Measurements from ENCODE around the gene COPE.

DNA sequence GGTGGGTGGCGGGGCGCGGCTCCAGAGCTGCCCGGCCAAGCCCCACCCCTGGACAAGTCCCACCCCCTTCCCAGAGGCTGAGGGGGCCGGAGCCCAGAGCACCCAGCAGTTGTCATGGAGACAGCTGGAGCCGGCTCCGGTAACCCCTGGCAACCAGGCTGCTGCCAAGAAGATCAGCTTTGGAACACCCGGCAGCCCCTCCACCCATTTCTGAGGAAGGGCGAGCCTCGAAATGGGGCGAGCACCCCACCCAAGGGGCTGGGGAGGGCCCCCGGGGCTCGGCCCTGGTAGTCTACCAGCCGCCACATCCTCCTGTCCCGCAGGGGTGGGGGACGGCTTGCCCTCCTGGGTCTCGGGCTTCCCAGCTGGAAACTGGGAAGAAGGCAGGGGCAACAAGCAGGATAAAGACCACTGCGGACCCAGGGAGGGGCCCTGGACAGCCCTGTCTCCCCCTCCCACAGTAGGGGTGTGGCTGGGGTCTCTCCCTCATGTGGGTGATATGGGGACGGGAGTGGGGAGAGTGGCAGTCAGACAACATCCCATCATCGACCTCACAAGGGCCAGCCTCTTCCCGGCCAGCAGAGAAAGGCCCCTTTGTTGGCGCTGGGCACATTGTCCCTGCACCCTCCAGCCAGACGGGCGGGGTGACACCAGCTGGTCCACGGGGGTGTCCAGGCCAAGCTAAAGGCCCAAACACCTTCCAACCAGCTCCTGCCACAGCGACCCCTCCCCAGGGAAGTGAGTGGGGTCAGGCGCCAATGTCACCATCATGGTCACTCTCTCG, 24.7 kb downstream of the COPE start:
- TF ChIP-seq, protein P1, sequence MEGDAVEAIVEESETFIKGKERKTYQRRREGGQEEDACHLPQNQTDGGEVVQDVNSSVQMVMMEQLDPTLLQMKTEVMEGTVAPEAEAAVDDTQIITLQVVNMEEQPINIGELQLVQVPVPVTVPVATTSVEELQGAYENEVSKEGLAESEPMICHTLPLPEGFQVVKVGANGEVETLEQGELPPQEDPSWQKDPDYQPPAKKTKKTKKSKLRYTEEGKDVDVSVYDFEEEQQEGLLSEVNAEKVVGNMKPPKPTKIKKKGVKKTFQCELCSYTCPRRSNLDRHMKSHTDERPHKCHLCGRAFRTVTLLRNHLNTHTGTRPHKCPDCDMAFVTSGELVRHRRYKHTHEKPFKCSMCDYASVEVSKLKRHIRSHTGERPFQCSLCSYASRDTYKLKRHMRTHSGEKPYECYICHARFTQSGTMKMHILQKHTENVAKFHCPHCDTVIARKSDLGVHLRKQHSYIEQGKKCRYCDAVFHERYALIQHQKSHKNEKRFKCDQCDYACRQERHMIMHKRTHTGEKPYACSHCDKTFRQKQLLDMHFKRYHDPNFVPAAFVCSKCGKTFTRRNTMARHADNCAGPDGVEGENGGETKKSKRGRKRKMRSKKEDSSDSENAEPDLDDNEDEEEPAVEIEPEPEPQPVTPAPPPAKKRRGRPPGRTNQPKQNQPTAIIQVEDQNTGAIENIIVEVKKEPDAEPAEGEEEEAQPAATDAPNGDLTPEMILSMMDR (IDR thresholded peaks at IDR 0.05) = no peak
- TF ChIP-seq POLR2A (IDR thresholded peaks at IDR 0.05) = no peak

Measured in lower leg skin (tissue), 3 donors.